Measurements from ENCODE around the gene EEIG2.

GRCh38 chr1:108584428-108584856 is 24.5 kb downstream of the EEIG2 start:
- TF ChIP-seq SP1 (IDR thresholded peaks at IDR 0.05), result no peak
- no peak for TF ChIP-seq L3MBTL2 (conservative IDR thresholded peaks at IDR 0.05)
- no peak for TF ChIP-seq PKNOX1 (IDR thresholded peaks at IDR 0.05)
- TF ChIP-seq LEF1 (IDR thresholded peaks at IDR 0.05; ENCODE audit: borderline replicate concordance), result no peak
- TF ChIP-seq SUZ12 (IDR thresholded peaks at IDR 0.05), result no peak
- TF ChIP-seq FOXA1 (IDR thresholded peaks at IDR 0.05), result no peak
- TF ChIP-seq CTBP1 (IDR thresholded peaks at IDR 0.05; ENCODE audit: borderline replicate concordance), result no peak
- TF ChIP-seq ELF4 (IDR thresholded peaks at IDR 0.05), result no peak
- TF ChIP-seq HDGF (IDR thresholded peaks at IDR 0.05; ENCODE audit: borderline replicate concordance), result no peak

Data from HEK293T (cell line).